Gastrocnemius medialis (tissue), 4 donors: ENCODE data around the gene CFAP221. TPM values are rescaled to one million over a fixed set of nuclear protein-coding genes. Genes with fewer than 3 reads are reported as not detected.

Experiments used
- ATAC-seq, 2 donors: fragments of 150-250 bp; one replicate each; pipeline ENCODE4 v1.9.1; 2016
- DNase-seq, 2 donors: peaks; one replicate each; pipeline ENCODE4 v3.0.0-alpha.2; 2019
- H3K27ac ChIP-seq, 4 donors: fragments of 200-600 bp; sonication (generic); 1 replicate in 1 of 4; 2 replicates in 3 of 4; pipeline ENCODE4 v1.5.1; 2016 to 2018; ENCODE audit warnings: mild to moderate bottlenecking in 2 of 4, moderate library complexity in 1 of 4
- H3K27me3 ChIP-seq, 3 donors: fragments of 200-600 bp; sonication (generic) in 2 of 3; 1 replicate in 1 of 3; 2 replicates in 2 of 3; pipeline versions ENCODE4 v1.5.1 to v1.6.0; 2016 to 2019; ENCODE audit warnings: mild to moderate bottlenecking in 1 of 3, moderate library complexity in 1 of 3
- H3K36me3 ChIP-seq, 2 donors: fragments of 200-600 bp; sonication (generic) in 1 of 2; one replicate each; pipeline ENCODE4 v1.5.1; 2017 to 2018
- H3K4me1 ChIP-seq, 2 donors: fragments of 200-600 bp; sonication (generic) in 1 of 2; one replicate each; pipeline ENCODE4 v1.5.1; 2016 to 2017; ENCODE audit warnings: mild to moderate bottlenecking in 2 of 2
- H3K4me3 ChIP-seq, 4 donors: fragments of 200-600 bp; sonication (generic) in 3 of 4; 1 replicate in 1 of 4; 2 replicates in 3 of 4; pipeline ENCODE4 v1.5.1; 2016 to 2019; ENCODE audit warnings: mild to moderate bottlenecking in 2 of 4
- H3K9me3 ChIP-seq, 3 donors: fragments of 200-600 bp; sonication (generic) in 2 of 3; 1 replicate in 1 of 3; 2 replicates in 2 of 3; pipeline ENCODE4 v1.5.1; 2016 to 2019
- CTCF ChIP-seq, 5 experiments: fragments of 450-650 bp in 3 of 5; fragments of 200-600 bp in 2 of 5; sonication (generic) in 2 of 5; IDR thresholded peaks in 4 of 5; conservative IDR thresholded peaks in 1 of 5; 1 replicate in 4 of 5; 2 replicates in 1 of 5; pipeline ENCODE4 v1.5.1; 2016 to 2019; ENCODE audit warnings: antibody characterized with exemption in 5 of 5, mild to moderate bottlenecking in 3 of 5, moderate library complexity in 3 of 5
- POLR2A ChIP-seq, 2 donors: fragments of 450-650 bp; IDR thresholded peaks; one replicate each; pipeline ENCODE4 v1.6.1; 2017; ENCODE audit warnings: antibody characterized with exemption in 2 of 2, mild to moderate bottlenecking in 2 of 2, moderate library complexity in 2 of 2
- in situ Hi-C, 4 donors: fragments of 200-750 bp; cut with MboI; loops; one replicate each; pipeline versions ENCODE4 v1.15.0 to v1.8.0; 2017; ENCODE audit warnings: low sequenced_read_pairs in 4 of 4
- intact Hi-C: fragments of 100-400 bp; cut with DNase I; formaldehyde crosslinking; loops from one replicate; pipeline ENCODE4 v1.15.1; 2023; ENCODE audit warnings: low total_unique reads
- total RNA-seq, 4 donors: library from RNA; depleted of rRNA; stranded (reverse); fragments of >200 nt; gene quantifications; one replicate each; pipeline versions ENCODE4 v1.1.0 to v1.2.3, GENCODE V29; 2016

CFAP221 gene
- total RNA-seq, 4 donors from 2014 or later, result not detected

GRCh38 chr2:119703526-119703925, 159.3 kb downstream of the CFAP221 start:
- Histone ChIP-seq H3K4me1 (no peaks in the 10 kb centered on the region), H3K27me3 (no peaks in the 10 kb centered on the region), H3K4me3 (no peak overlapping the region), H3K36me3 (no peaks in the 10 kb centered on the region), H3K9me3 (no peaks in the 10 kb centered on the region), H3K27ac (no peak overlapping the region)
- ATAC-seq, result no peak
- no peak for DNase-seq
- intact Hi-C loops, result loop anchor here (1.0 kb wide), 2 partner anchors 120 to 472 kb away; no protein-coding TSS in a partner anchor
- in situ Hi-C loops, result loop anchor here (5.0 to 25.0 kb wide), 4 partner anchors 119 to 984 kb away; no protein-coding TSS in a partner anchor
- TF ChIP-seq POLR2A (IDR thresholded peaks at IDR 0.05), result no peak
- TF ChIP-seq CTCF (IDR thresholded peaks at IDR 0.05 in 4 of 5, conservative IDR thresholded peaks at IDR 0.05 in 1 of 5), result no peak

- ATAC-seq, result no peak
Observed at GRCh38 chr2:119704670-119705120, 160.4 kb downstream of the CFAP221 start.

GRCh38 chr2:119706221-119706620, 162.0 kb downstream of the CFAP221 start:
- Histone ChIP-seq H3K4me3 (no peak overlapping the region), H3K36me3 (no peaks in the 10 kb centered on the region), H3K4me1 (no peaks in the 10 kb centered on the region), H3K27ac (no peak overlapping the region), H3K9me3 (no peaks in the 10 kb centered on the region), H3K27me3 (no peaks in the 10 kb centered on the region)
- in situ Hi-C loops (loop anchor here in 3 of 4 donors (10.0 to 25.0 kb wide), 3 partner anchors 456 to 981 kb away; no protein-coding TSS in a partner anchor), intact Hi-C loops (no loop called here)
- TF ChIP-seq CTCF (IDR thresholded peaks at IDR 0.05 in 4 of 5, conservative IDR thresholded peaks at IDR 0.05 in 1 of 5), result no peak
- no peak for TF ChIP-seq POLR2A (IDR thresholded peaks at IDR 0.05)
- no peak for DNase-seq
- no peak for ATAC-seq

More at GRCh38 chr2:119704670-119705120, 160.4 kb downstream of the CFAP221 start:
- TF ChIP-seq POLR2A (IDR thresholded peaks at IDR 0.05) (no peak), CTCF (IDR thresholded peaks at IDR 0.05 in 4 of 5, conservative IDR thresholded peaks at IDR 0.05 in 1 of 5) (no peak)
- no peaks in the 10 kb centered on the region for H3K27me3 ChIP-seq
- in situ Hi-C loops, result loop anchor here (5.0 to 25.0 kb wide), 4 partner anchors 118 to 983 kb away; no protein-coding TSS in a partner anchor
- no peaks in the 10 kb centered on the region for H3K4me1 ChIP-seq
- H3K4me3 ChIP-seq, result no peak overlapping the region
- no peak for DNase-seq
- H3K36me3 ChIP-seq, result no peaks in the 10 kb centered on the region
- H3K9me3 ChIP-seq, result no peaks in the 10 kb centered on the region
- H3K27ac ChIP-seq, result no peak overlapping the region
- intact Hi-C loops, result no loop called here

Other genes starting within 250 kb of the CFAP221 start
- gene C2orf76, start 177.6 kb upstream of the CFAP221 start, total RNA-seq, result 1 to 10 TPM in 2 of 4 donors, under 1 TPM in 1, not detected in 1; 0.61 to 5.9 (median 2.6) TPM
- gene DBI, start 177.5 kb upstream of the CFAP221 start, total RNA-seq, result 100 to 1,000 TPM in 1 of 4 donors, 10 to 100 TPM in 3; 17.3 to 102 (median 55.2) TPM
- 1 to 10 TPM in 1 of 4 donors, under 1 TPM in 3; 0.49 to 2.7 (median 0.64) TPM for gene TMEM37, start 112.6 kb upstream of the CFAP221 start, total RNA-seq
- not detected for gene SCTR, start 20.0 kb upstream of the CFAP221 start, total RNA-seq
- gene TMEM177, start 134.8 kb downstream of the CFAP221 start, total RNA-seq, result 10 to 100 TPM in 1 of 4 donors, 1 to 10 TPM in 3; 5.1 to 13.4 (median 7.6) TPM
- 10 to 100 TPM; 12.7 to 37.8 (median 33.5) TPM for gene PTPN4, start 215.5 kb downstream of the CFAP221 start, total RNA-seq